ACC112 (cell line): ENCODE data around the gene KRT71.

ENCODE experiments used
- H2AFZ ChIP-seq: fragments of 200-600 bp; sonication (generic); one replicate; pipeline ENCODE4 v1.6.0; 2017; ENCODE audit warnings: antibody characterized with exemption, low read length; ENCODE audit not compliant: unreplicated experiment
- H3K27ac ChIP-seq: fragments of 200-600 bp; sonication (generic); 2 replicates; pipeline ENCODE4 v1.5.1; 2014; ENCODE audit warnings: low read depth, mild to moderate bottlenecking, antibody characterized with exemption, low read length, moderate library complexity
- H3K27me3 ChIP-seq: fragments of 200-600 bp; sonication (generic); 2 replicates; pipeline ENCODE4 v1.6.1; 2014; ENCODE audit warnings: mild to moderate bottlenecking, antibody characterized with exemption, low read length, moderate library complexity, mixed read lengths; ENCODE audit not compliant: insufficient read depth
- H3K36me3 ChIP-seq: fragments of 200-600 bp; sonication (generic); 2 replicates; pipeline ENCODE4 v1.6.1; 2016; ENCODE audit warnings: mild to moderate bottlenecking, antibody characterized with exemption, low read length, moderate library complexity, mixed read lengths; ENCODE audit not compliant: insufficient read depth
- H3K4me1 ChIP-seq: fragments of 200-600 bp; sonication (generic); one replicate; pipeline ENCODE4 v1.6.1; 2016; ENCODE audit warnings: low read length, mixed read lengths; ENCODE audit not compliant: insufficient read depth, unreplicated experiment, control insufficient read depth
- H3K4me3 ChIP-seq: fragments of 200-600 bp; sonication (generic); 2 replicates; pipeline ENCODE4 v1.5.1; 2014; ENCODE audit warnings: mild to moderate bottlenecking, low read depth, low read length
- H3K79me2 ChIP-seq: fragments of 200-600 bp; sonication (generic); one replicate; pipeline ENCODE4 v1.6.0; 2016; ENCODE audit warnings: low read length; ENCODE audit not compliant: control insufficient read depth, unreplicated experiment, insufficient read depth

The KRT71 gene

DNA sequence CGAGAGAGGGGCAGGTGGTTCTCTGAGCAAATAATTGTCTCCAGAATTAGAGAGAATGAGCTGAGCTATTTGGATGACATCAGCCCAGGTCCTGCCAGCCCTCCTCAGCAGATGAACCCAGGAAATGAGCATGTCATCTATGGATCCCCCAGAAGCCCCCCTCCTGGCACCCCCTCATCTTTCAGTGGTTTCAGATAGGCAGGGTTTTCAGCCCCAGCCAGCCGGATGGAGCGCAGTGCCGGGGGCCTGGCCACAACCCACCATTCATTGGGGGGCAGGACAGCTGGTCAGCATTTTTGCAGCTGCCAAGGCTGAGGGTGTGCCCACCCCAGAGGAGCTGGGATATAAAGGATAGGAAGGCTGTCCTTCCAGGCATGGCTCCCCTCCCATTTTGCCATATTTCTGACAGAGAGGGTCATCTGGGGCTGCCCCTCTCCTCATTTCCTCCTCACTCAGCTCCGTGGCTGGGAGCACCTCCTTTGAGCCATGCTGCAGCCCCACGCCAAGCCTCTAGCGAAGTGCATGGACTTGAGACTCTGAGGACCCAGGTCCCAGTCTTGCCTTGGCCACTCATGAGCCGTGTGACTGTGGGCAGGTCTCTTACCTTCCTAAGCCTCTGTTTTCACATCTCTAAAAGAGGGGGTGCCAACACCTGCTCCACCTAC lies 6.0 kb upstream of the KRT71 start:
- no peak overlapping the region for H3K4me3 ChIP-seq
- H3K27me3 ChIP-seq, result peaks cover 84% of the 10 kb centered on the region

DNA sequence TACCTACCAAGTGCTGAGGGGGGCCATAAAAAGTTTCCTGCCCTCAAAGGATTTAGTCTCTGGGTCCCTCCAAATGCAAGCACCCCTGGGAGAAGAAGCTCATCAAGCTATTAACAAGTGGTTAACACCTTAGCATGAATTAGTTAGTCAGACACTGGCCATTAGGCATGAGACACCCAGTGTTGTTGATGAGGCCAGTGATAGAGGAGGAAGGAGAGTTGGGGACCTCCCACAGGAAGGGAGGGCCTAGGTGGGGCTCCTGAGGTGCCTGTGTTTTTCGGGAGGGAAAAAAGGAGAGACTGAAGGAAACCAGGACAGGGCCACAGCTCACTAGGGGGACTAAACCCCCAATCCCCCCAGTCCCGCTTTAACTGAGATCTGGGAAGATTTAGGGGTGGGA lies 4.5 kb upstream of the KRT71 start:
- Histone ChIP-seq H3K4me1 (no peaks in the 10 kb centered on the region), H3K27ac (no peak overlapping the region), H3K27me3 (peaks cover 81% of the 10 kb centered on the region), H3K79me2 (no peaks in the 10 kb centered on the region), H3K4me3 (no peak overlapping the region), H2AFZ (no peak overlapping the region), H3K36me3 (no peaks in the 10 kb centered on the region)

More for the DNA sequence above, 6.0 kb upstream of the KRT71 start:
- Histone ChIP-seq H2AFZ (no peak overlapping the region), H3K79me2 (no peaks in the 10 kb centered on the region), H3K27ac (no peak overlapping the region), H3K4me1 (no peaks in the 10 kb centered on the region), H3K36me3 (no peaks in the 10 kb centered on the region)

DNA sequence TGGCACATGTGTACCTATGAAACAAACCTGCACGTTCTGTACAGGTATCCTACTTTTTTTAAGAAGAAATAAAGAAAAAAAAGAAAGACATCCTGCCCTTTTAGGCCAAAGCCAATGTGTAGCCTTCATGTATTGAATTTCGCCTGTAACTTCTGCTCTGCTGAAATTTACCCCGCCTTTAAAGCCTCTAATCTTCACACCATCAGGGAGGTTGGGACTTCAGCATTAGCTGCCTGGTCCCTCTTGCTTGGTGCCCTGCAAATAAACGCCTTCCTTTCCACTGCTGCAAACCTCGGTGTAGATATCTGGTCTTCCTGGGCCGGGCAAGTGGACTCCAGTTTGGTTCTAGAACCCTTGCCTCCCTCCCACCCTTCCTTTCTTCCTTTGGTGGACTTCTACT lies 2.6 kb upstream of the KRT71 start:
- Histone ChIP-seq H3K27ac (no peak overlapping the region), H2AFZ (no peak overlapping the region), H3K4me3 (no peak overlapping the region), H3K4me1 (peaks cover 4% of the 10 kb centered on the region), H3K36me3 (no peaks in the 10 kb centered on the region), H3K27me3 (peaks cover 83% of the 10 kb centered on the region), H3K79me2 (no peaks in the 10 kb centered on the region)

- H2AFZ ChIP-seq, result no peak overlapping the region
- peaks cover 81% of the 10 kb centered on the region for H3K27me3 ChIP-seq
- H3K36me3 ChIP-seq, result no peaks in the 10 kb centered on the region
- no peaks in the 10 kb centered on the region for H3K79me2 ChIP-seq
- H3K27ac ChIP-seq, result no peak overlapping the region
- peaks cover 4% of the 10 kb centered on the region for H3K4me1 ChIP-seq
- H3K4me3 ChIP-seq, result no peak overlapping the region
Measured at GRCh38 chr12:52552055-52552454, 890 bp downstream of the KRT71 start.

DNA sequence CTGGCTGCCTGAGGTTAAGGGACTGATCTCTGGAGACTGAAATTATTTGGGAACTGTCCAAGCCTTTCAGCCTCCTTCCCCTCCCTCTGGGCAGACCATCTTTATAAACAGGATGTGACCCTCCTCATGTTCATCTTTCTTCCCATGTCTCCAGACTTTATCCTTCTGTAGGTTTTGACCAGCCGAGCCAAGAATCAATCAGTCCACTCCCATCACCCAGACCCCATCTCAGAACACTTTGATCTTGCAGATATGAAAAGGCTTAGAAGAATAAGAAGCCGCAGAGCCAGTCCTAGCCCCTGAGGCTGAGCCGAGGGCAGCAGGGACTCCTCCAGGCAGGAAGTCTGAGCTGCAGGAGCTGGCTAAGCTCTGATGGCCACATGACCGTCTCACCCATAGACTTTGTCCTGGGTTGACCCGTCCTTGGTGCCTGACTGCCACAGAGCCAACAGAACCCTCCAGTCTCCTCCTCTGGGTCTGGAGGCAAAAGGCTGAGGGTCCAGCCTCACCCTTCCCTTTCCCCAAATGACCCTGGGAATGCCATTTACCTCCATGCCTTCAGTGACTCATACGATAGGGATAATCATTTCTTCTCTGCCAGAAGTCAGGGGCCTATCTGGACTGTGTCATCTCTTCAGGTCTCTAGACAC lies 1.6 kb downstream of the KRT71 start:
- H3K36me3 ChIP-seq, result no peaks in the 10 kb centered on the region
- H3K27me3 ChIP-seq, result peaks cover 83% of the 10 kb centered on the region
- no peak overlapping the region for H3K27ac ChIP-seq
- no peaks in the 10 kb centered on the region for H3K79me2 ChIP-seq
- H3K4me3 ChIP-seq, result no peak overlapping the region
- H3K4me1 ChIP-seq, result peaks cover 4% of the 10 kb centered on the region
- no peak overlapping the region for H2AFZ ChIP-seq

- H3K4me1 ChIP-seq, result no peaks in the 10 kb centered on the region
- peaks cover 41% of the 10 kb centered on the region for H3K27me3 ChIP-seq
- no peak overlapping the region for H3K4me3 ChIP-seq
- H2AFZ ChIP-seq, result no peak overlapping the region
- H3K36me3 ChIP-seq, result no peaks in the 10 kb centered on the region
- no peak overlapping the region for H3K27ac ChIP-seq
- H3K79me2 ChIP-seq, result no peaks in the 10 kb centered on the region
Measured at GRCh38 chr12:52546126-52546525, 6.8 kb downstream of the KRT71 start.

DNA sequence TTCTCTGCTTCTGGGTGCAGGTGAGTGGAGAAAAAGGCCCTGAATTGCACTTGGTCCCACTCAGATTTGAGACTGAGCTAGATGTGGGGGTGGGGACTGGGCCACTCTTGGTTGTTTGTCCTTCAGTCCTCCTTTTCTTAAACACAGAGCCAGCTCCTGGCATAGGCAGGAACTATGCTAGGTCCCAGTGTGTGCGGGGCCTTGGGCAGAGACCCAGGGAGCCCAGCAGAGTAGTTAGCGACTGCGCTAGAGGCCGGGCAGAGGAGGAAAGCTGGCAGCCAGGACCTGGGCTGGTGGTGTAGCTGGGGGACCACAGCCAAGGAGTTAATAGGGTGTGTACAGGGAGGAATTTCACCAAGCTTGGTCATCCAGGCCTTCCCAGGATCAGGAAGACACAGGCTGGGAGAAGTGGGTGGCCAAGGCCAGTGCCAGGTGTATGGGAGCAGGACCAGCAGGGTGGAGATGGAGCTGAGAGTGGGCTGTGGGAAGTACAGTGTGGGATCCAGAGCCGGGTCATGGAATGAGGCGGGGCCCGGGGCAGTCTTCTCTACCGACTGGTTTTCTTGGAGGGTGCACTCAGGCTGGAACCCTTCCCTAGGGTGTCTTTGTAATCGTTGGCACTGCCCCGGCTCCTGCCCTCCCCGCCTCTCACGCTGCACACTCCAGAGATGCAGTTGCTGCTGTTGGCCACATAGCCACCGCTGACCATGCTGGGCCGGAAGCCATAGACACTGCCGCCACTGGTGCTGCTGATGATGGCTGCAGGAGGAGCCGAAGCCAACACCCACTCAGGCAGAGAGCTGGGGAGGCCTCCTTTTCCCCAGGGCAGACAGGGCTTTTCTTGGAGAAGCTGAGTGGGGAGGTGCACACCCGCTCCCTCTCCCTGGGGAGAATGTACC lies 8.7 kb downstream of the KRT71 start:
- Histone ChIP-seq H3K79me2 (no peaks in the 10 kb centered on the region), H3K36me3 (no peaks in the 10 kb centered on the region), H3K27me3 (peaks cover 22% of the 10 kb centered on the region), H3K27ac (no peak overlapping the region), H3K4me3 (no peak overlapping the region), H3K4me1 (peaks cover 4% of the 10 kb centered on the region), H2AFZ (no peak overlapping the region)

DNA sequence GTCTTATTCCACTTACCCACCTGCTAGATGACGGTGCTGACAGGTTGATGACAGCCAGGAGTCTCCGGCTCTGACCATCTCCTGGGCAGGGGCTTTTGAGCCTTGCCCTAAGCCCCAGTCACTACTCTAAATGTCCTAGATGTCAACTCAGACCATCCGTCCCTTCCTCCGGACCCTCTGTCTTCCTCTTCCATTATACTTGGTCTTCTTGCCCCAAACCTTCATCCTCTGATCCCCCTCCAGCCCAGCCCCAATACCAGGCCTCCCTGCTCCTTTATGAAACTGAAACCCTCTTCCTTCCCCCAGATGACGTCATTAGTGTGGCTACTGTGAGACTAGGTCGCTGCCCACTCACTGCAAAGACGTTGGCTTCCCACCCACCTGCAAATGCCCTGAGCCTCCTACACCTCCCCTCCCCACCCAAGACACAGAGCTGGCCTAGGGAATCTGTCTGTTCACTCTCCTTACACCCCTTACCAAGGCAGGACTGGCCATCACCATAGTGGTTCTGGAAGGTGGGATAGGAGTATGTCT lies 10.1 kb downstream of the KRT71 start:
- Histone ChIP-seq H2AFZ (no peak overlapping the region), H3K4me3 (no peak overlapping the region), H3K79me2 (no peaks in the 10 kb centered on the region), H3K36me3 (no peaks in the 10 kb centered on the region), H3K4me1 (peaks cover 11% of the 10 kb centered on the region), H3K27me3 (peaks cover 13% of the 10 kb centered on the region), H3K27ac (no peak overlapping the region)

DNA sequence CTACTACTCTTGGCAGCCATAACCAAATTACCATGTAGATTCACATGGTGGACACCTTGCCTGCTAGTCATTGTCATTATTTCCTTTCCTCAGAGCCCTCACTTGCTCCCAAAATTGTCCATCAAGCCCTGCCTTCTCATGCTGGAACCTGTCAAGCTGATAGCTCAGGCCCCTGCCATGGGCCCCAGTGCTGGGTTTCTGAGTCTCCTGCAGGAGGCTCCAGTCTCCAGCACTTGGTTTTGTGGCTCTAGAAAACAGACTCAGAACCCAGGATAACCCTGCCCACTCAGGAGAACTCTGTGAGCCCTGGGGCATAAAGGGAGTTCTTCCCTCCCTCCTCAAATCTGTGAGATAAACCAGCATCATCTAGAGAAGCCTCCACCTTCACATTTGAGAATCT lies 10.8 kb downstream of the KRT71 start:
- no peaks in the 10 kb centered on the region for H3K79me2 ChIP-seq
- peaks cover 11% of the 10 kb centered on the region for H3K4me1 ChIP-seq
- H3K36me3 ChIP-seq, result no peaks in the 10 kb centered on the region
- peaks cover 8% of the 10 kb centered on the region for H3K27me3 ChIP-seq
- no peak overlapping the region for H2AFZ ChIP-seq
- H3K4me3 ChIP-seq, result no peak overlapping the region
- no peak overlapping the region for H3K27ac ChIP-seq

- Histone ChIP-seq H2AFZ (no peak overlapping the region), H3K27me3 (peaks cover 4% of the 10 kb centered on the region; the same call in 1 of the 2 replicates), H3K79me2 (no peaks in the 10 kb centered on the region), H3K27ac (no peak overlapping the region), H3K4me1 (peaks cover 11% of the 10 kb centered on the region), H3K36me3 (no peaks in the 10 kb centered on the region), H3K4me3 (no peak overlapping the region)
Measured at GRCh38 chr12:52541709-52542108, 11.2 kb downstream of the KRT71 start.
